Suppressor macrophage treated with lipopolysaccharide for 4 hours (primary cell): ENCODE results near the gene TMEM39A.

ENCODE experiments used
- DNase-seq: peaks from one replicate; pipeline ENCODE4 v3.0.0-alpha.2; 2020

TMEM39A gene

DNA sequence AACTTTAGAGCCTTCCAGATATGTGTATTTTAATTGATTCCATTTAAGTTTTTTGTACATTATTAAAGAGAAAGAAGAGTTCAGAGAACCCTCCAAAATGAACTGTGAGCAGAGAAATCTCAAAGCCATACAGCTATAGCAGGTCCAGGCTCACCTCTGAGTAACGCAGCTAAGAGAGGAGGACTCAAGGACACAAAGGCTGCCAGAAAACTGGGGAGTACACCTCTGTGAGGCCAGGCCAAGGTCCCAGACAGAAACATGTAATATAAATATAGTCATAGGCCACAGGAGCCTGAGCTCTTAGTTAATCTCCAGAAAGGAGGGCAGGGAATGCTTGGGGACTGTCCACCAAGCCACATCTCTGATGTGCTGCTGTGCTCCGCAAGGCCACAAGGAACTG, 66.5 kb downstream of the TMEM39A start:
- no peak for DNase-seq

DNA sequence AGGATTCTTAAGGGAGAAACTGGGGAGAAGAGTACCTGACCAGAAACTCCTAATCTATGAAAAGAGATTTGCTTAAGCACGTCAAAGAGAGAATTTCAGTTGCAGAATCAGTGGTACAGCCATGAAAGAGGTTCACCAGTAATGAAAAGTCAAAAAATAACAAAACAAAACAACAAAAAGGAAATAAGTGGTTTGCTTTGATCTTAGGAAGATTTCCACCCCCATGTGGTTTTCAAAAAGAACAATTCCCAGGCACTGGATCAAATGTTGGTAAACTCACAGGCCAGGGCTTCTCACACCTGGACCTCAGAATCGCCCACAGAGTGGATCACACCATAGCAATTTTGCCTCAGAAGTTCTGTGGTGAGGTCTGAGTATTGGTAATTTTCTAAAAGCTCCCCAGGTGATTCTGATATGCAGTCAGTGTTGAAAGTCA, 67.5 kb downstream of the TMEM39A start:
- DNase-seq = no peak

DNA sequence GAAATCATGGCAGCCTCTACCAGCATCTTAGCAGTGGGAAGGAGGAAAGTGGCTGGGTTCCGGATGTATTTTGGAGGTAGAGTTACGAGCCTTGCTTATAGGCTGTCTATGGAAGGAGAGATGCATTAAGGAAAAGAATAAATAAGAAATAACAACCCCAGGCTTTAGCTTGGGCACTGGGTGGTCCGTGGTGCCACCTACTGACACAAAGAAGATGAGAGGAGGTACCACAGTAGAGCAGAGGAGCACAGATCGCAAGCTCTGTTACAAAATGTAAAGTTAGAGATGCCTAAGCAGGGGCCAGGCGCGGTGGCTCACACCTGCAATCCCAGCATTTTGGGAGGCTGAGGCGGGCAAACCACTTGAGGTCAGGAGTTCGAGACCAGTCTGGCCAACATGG, 74.8 kb downstream of the TMEM39A start:
- DNase-seq = no peak

DNA sequence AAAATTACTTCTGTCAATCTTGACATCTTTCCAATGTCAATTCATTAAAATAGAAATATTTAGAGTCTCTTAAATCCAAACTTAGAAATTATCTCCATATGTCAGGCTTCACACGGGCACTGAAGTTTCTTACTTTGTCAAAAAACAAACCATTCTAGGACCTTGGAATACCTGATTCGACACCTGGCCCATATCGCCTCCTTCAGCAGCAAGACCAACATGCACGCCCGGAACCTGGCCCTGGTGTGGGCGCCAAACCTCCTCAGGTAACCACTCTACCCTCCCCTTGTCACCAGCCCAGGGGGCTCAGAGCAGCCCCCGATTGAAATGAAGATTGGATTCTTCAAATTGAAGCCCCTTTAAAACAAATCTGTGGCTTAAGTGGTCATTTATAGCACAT, 81.3 kb downstream of the TMEM39A start:
- no peak for DNase-seq

DNA sequence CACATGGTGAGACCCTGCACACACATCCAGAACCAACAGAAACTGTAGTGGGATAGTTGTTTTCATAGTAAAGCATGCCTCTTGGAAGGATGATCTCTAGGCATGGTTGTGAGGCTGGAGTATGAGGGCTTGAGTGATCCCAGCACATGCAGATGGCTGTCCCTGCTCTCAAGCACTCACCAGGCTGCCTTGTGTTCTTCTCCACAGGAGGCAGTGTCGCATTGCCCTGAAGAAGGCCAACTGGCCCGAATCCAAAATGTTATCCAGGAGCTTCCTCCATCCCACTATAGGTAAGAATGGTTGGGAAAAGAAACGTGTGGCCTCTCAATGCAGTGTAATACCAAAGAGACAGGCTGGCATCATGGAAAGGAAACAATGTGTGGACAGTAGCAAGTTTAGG, 82.7 kb downstream of the TMEM39A start:
- no peak for DNase-seq
